GM23248 (cell line): ENCODE data around the gene RBM17.

Experiments used
- EZH2 ChIP-seq: fragments of 200-600 bp; sonication (generic); IDR thresholded peaks from 2 replicates; pipeline ENCODE4 v1.6.1; 2018; ENCODE audit warnings: antibody characterized with exemption, mild to moderate bottlenecking; ENCODE audit not compliant: insufficient read depth, poor library complexity, severe bottlenecking
- EZH2phosphoT487 ChIP-seq: fragments of 200-600 bp; sonication (generic); IDR thresholded peaks from 2 replicates; pipeline ENCODE4 v1.6.1; 2018; ENCODE audit warnings: antibody characterized with exemption, moderate library complexity, mild to moderate bottlenecking, low read depth; ENCODE audit not compliant: insufficient read depth

GRCh38 chr10:6088721-6089333, at the start of gene RBM17:
- TF ChIP-seq EZH2 = no peak
- no peak for TF ChIP-seq EZH2phosphoT487
